ENCODE data around the gene MOSPD2. TPM values are rescaled to one million over a fixed set of nuclear protein-coding genes. Genes with fewer than 3 reads are reported as not detected.

The MOSPD2 gene
- total and polyA plus RNA-seq, 11 donors = 1.4 to 14.7 (median 5.2) TPM

- Histone ChIP-seq H3K4me1 (peaks cover 0 to 11% (median 0%) of the 10 kb centered on the region in 12 donors), H3K36me3 (no peaks in the 10 kb centered on the region), H3K27me3 (no peaks in the 10 kb centered on the region), H3K4me3 (no peak overlapping the region), H3K9me3 (no peaks in the 10 kb centered on the region), H3K27ac (no peak overlapping the region)
- DNase-seq (no peak), ATAC-seq (no peak)
- TF ChIP-seq CTCF (IDR thresholded peaks at IDR 0.05) = no peak
- no peak for TF ChIP-seq POLR2A (IDR thresholded peaks at IDR 0.05)
- WGBS, 4 donors = 38 to 64% (median 58%) methylated on average over 1 of the region's 1 CpG
- intact Hi-C loops (cut with DNase I) = no loop called here
Measured at GRCh38 chrX:14930663-14931062, 57.4 kb downstream of the MOSPD2 start.

- TF ChIP-seq CTCF (IDR thresholded peaks at IDR 0.05) = no peak
- no peak for TF ChIP-seq POLR2A (IDR thresholded peaks at IDR 0.05)
- H3K27me3 ChIP-seq = no peaks in the 10 kb centered on the region
- no peak for DNase-seq
- H3K9me3 ChIP-seq = no peaks in the 10 kb centered on the region
- H3K4me3 ChIP-seq = no peak overlapping the region
- peaks cover 0 to 9% (median 0%) of the 10 kb centered on the region in 12 donors for H3K4me1 ChIP-seq
- ATAC-seq = no peak
- WGBS, 4 donors = 76 to 100% (median 92%) methylated on average over 1 of the region's 1 CpG
- intact Hi-C loops (cut with DNase I) = no loop called here
- no peaks in the 10 kb centered on the region for H3K36me3 ChIP-seq
- no peak overlapping the region for H3K27ac ChIP-seq
Measured at GRCh38 chrX:14932136-14932535, 58.9 kb downstream of the MOSPD2 start.

- peak in 1 of 5 donors; percentile 6 for DNase-seq
- no peak for TF ChIP-seq CTCF (IDR thresholded peaks at IDR 0.05)
- no peak for TF ChIP-seq POLR2A (IDR thresholded peaks at IDR 0.05)
- ATAC-seq = peak; percentile 32 to 66 (median 52)
- Histone ChIP-seq H3K27me3 (no peaks in the 10 kb centered on the region), H3K36me3 (no peaks in the 10 kb centered on the region), H3K4me3 (no peak overlapping the region), H3K27ac (peak overlapping the region in 2 of 12 donors; percentile 9), H3K9me3 (no peaks in the 10 kb centered on the region), H3K4me1 (peaks cover 0 to 4% (median 0%) of the 10 kb centered on the region in 12 donors)
- intact Hi-C loops (cut with DNase I) = no loop called here
- WGBS, 4 donors = 32 to 58% (median 51%) methylated on average over 1 of the region's 1 CpG
Measured at GRCh38 chrX:14934423-14934822, 61.2 kb downstream of the MOSPD2 start.

- H3K4me3 ChIP-seq = no peak overlapping the region
- peaks cover 0 to 3% (median 0%) of the 10 kb centered on the region in 9 donors for H3K27me3 ChIP-seq
- intact Hi-C loops (cut with DNase I) = no loop called here
- ATAC-seq (no peak), DNase-seq (no peak)
- H3K9me3 ChIP-seq = no peaks in the 10 kb centered on the region
- WGBS, 4 donors = 60 to 80% (median 70%) methylated on average over 5 of the region's 5 CpGs
- TF ChIP-seq POLR2A (IDR thresholded peaks at IDR 0.05) = no peak
- no peak for TF ChIP-seq CTCF (IDR thresholded peaks at IDR 0.05)
- H3K4me1 ChIP-seq = peaks cover 0 to 4% (median 0%) of the 10 kb centered on the region in 12 donors
- H3K36me3 ChIP-seq = no peaks in the 10 kb centered on the region
- H3K27ac ChIP-seq = no peak overlapping the region
Measured at GRCh38 chrX:14936561-14936960, 63.3 kb downstream of the MOSPD2 start.
